Dermis blood vessel endothelial cell (primary cell): Measurements from ENCODE around the gene KREMEN2. TPM values are rescaled to one million over a fixed set of nuclear protein-coding genes. Genes with fewer than 3 reads are reported as not detected.
"Not testable (repeated sequence)": the region's sequence is repeated elsewhere in the genome, so short reads cannot be mapped to it uniquely, and the experiment has no call there.

Source experiments
- DNase-seq: peaks from one replicate; pipeline ENCODE4 v3.0.0; 2010
- total RNA-seq: library from RNA; depleted of rRNA; stranded (reverse); fragments of >200 nt; gene quantifications from 2 replicates; pipeline ENCODE4 v1.2.3, GENCODE V29; 2014

The KREMEN2 gene
- total RNA-seq, 1 donor from 2014 or later, result not detected

DNA sequence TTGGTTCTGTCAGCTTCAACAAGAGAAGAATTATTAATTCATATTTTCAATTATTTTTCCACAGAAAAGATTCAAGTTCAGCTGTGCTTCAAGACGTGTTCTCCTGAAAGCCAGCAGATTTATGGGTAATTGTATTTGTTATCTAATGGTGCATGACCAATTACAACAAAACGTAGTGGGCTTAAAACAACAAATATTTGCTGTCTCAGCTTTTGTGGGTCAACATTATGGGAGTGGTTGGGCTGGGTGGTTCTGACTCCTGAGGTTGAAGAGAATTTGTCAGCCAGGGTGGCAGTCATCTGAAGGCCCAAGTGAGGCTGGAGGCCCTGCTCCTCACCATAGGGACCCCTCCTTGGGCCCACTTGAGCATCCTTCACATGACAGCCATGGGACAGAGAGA lies 24.1 kb upstream of the KREMEN2 start:
- no peak for DNase-seq

DNA sequence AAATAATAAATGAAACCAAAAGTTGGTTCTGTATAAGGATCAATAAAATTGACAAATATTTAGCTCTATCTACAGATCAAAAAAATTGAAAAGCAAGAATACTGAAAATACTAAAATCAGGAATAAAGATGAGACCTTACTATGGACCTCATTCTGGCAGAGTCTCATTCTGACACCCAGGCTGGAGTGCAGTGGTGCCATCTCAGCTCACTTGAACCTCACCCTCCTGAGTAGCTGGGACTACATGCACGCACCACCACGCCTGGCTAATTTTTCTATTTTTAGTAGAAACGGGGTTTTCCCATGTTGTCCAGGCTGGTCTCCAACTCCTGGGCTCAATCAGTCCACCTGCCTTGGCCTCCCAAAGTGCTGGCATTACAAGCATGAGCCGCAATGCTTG lies 22.0 kb upstream of the KREMEN2 start:
- DNase-seq, result no peak

DNA sequence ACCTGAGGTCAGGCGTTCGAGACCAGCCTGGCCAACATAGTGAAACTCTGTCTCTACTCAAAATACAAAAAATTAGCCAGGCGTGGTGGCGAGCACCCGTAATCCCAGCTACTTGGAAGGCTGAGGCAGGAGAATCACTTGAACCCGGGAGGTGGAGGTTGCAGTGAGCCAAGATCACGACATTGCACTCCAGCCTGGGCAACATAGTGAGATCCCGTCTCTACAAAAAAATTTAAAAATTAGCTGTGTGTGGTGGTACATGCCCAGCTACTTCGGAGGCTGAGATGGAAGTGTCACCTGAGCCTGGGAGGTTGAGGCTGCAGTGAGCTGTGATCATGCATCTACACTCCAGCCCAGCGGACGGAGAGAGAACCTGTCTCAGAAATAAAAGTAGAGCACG lies 20.4 kb upstream of the KREMEN2 start:
- not testable (repeated sequence) for DNase-seq

DNA sequence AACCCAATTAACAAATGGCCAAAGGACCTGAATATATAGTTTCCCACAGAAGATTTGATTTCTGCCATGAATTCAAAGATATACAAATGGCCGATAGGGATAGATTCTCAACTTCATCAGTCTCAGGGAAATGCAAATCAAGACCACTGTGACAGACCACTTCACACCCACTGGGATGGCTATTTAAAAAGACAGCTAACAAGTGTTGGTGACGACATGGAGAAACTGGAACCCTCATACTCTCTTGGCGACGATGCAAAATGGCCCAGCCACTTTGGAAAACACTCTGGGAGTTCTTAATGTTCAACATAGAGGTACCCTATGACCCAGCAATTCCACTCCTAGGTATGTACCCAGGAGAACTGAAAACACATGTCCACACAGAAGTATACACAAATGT lies 17.4 kb upstream of the KREMEN2 start:
- no peak for DNase-seq

DNA sequence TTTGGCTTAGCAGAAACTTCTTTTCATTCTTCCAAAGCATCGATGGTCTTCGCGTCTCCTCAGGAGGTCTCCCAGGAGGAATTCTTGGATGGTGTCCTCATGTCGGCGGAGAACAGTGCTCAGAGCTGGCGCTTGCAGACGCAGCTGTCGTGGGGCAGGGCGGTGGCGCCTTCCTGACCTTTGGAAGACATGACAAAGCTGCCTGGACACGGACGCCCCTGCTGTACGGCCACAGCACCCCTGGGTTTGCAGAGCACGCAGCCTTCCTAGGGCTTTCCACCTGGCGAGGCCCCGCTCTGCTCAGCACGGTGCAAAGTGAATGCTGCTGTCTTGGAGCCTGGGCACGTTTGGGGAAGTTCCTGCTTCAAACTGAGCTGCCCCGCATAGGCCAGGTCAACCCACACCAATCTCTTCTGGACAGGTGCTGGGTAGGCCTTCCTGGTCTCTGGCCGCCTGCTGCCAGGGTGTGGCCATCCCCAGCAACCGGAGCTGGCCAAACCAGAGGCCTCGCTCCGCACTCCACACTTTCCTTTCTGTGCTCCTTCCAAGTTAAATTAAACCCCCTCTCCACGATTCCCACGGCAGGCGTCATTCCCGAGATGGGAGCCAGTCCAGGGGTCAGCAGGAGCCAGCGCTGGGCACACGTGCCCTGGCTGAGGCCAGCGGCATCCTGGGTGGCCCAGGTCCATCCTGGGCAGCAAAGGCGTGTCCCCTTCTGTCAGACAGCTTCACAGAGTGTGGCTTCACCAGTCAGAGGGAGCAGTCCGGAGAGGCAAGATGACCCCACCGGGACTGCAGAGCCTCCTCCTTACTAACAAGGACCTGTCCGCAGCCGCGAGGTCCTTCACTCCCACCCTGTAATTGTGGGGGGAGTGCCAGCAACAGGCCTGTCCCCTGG lies 15.0 kb upstream of the KREMEN2 start:
- DNase-seq, result no peak

DNA sequence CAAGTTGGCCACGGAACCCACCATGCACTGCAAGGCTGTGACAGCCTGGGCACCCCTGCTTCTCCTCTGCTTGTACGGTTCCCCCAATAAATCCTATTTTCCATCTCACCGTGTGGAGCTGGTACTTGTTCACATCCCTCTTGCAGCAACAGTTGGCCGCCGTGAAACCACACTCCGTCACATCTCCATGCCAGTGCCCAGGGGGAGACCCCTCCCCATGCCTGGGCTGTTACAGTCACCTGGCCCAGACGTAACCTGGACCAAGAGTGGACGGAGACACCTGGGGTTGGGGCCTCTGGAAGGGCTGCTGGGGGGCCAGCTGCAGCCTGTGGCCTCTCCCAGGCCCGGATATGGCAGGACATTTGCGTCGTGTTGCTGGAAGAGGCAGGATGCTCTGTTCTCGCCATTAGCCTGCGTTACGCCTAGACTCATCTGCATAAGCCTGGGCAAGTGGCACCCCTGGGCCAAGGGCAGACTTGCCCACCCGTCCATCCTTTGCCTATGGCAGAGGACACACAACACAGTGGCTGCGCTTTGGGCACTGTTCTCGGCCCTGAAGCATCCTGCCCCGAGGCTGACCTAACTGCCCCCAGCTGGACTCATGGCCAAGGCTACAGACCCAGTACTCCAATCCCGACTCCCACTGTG lies 14.2 kb upstream of the KREMEN2 start:
- no peak for DNase-seq

DNA sequence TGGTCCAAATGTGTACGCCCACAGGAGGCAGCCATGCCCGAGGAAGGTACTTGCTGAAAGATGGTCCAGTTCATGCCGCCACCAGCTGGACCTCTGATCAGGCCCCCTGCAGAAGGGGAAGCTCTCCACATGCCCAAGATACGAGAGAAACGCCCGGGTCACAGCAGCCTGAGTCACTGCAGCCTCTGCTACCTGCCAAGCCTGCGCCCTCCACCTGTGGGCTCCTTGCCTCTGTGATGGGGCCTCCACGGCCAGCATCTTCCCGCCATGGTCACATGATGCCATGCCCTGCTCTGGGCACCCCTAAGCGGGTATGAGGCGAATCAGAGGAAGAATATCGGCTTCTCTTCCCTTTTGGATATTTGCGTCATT lies 13.7 kb upstream of the KREMEN2 start:
- DNase-seq, result no peak

DNA sequence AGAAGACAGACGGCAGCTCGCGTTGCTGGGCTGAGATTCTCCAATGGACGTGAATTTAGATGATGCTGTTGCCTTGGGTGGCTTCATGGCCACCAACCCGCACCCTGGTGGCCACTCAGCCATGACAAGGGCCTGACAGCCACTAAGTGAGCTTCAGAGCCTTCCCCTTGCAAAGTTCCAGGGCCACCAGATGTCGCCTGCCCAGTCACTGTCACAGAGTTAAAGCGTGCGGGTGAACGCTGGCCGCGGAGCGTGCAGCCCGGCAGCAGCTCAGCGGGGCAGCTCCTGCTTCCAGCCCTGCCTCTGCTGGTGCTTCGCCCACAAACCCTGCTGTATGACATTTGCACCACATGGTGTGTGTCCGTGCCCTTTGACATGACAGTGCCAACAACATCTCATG lies 13.3 kb upstream of the KREMEN2 start:
- DNase-seq, result no peak

DNA sequence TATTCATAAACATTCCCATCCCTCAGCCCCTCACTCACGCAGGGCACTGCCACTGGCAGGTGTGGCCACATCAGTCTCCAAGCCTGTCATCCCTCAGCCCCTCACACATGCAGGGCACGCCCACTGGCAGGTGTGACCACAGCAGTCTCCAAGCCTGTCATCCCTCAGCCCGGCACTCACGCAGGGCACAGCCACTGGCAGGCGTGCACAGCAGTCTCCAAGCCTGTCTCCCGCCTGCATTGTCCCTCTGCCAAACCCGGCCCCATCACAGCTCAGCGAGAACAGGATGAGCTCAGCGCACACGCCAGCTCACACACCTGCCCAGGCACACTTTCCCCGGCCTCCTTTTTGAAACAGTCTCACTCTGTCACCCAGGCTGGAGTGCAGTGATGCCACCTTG lies 11.4 kb upstream of the KREMEN2 start:
- DNase-seq, result no peak

DNA sequence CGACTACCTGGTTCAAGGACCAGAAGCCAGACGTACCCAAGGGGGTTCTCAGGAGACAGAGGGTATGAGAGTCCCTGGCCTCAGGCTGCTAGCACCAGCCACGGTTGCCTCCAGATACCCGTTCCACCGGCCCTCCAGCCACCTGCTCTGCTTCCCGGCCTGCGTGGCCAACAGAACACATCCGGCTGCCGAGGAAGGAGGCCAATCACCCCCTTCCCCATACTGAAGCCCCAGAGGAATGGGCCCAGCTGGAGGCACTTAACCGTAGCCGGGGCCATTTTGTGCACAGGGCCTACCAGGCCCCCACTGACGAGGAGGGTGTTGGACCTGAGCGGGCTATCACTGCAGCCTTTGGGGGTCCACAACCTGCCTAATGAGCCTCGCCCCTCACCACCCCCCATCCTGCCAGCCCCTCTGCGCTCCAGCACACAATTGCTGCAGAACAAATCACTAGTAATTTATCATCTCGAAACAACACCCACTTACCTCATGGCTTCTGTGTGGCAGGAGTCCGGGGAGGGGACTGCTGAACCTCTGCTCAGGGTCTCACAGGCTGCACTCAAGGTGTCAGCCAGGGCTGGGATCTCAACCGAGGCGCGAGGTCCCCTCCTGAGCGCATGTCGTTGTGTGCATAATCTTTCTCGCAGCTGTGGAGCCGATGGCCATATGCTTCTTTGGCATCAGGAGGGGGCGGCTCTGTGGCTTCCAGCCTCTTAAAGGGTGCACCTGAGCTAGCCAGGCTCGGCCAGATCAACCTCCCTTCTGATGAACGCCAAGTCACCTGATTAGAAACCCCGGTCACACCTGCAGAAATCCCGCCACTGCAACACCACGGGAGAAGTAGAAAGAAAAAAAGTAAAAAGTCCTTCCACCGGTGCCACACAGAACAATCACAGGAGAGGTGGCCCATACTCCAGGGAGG lies 10.1 kb upstream of the KREMEN2 start:
- no peak for DNase-seq

DNA sequence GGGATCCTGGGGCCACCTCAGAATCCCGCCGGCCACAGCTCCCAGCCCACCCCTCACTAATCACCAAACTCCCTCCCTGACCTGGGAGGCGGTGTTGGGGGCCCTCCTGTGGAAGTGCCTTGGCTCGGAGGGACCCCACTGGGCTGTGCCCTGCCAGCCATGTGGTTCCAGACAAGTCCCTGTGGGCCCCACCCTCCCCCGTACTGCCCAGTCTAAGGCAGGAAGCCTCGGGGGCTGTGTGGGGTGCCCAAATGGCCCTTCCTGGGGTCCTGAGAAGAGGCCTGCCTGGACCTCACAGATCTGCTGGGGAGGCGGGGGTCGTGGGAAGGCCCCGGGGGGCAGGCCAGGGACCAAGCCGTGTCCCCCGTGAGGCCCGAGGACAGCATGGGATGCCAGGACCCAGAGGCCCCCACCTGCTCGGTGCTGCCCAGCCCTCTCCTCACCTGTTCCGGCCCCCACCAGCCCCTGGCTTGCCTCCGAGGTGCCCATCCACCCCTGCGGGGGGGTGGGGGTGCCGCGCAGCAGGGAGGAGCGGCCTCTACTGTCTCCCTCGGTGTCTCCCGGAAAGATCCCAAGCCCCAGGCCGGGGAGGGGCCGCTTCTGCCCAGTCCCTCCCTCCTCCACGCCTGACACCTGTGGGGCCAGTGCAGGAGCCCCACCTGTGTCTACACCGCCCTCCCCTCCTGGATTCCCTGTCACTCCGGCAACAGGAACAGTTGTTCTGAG lies 9.3 kb upstream of the KREMEN2 start:
- no peak for DNase-seq

DNA sequence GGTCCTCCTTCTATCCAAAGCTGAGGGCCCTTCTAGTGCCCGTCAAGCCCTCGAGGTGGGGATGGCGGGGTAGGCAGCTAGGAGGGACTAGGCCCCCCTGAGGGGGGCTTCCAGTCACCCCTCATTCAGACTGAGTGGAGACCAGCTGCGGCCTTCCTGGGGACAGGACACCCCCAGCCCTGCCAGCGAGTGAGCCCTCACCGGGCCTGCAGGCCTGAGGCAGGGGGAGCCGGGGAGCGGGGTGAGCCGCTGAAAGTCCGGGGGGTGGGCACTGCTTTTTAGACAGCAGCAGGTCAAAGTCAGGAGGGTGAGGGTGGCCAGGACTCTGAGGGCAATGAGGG lies 8.7 kb upstream of the KREMEN2 start:
- no peak for DNase-seq

DNA sequence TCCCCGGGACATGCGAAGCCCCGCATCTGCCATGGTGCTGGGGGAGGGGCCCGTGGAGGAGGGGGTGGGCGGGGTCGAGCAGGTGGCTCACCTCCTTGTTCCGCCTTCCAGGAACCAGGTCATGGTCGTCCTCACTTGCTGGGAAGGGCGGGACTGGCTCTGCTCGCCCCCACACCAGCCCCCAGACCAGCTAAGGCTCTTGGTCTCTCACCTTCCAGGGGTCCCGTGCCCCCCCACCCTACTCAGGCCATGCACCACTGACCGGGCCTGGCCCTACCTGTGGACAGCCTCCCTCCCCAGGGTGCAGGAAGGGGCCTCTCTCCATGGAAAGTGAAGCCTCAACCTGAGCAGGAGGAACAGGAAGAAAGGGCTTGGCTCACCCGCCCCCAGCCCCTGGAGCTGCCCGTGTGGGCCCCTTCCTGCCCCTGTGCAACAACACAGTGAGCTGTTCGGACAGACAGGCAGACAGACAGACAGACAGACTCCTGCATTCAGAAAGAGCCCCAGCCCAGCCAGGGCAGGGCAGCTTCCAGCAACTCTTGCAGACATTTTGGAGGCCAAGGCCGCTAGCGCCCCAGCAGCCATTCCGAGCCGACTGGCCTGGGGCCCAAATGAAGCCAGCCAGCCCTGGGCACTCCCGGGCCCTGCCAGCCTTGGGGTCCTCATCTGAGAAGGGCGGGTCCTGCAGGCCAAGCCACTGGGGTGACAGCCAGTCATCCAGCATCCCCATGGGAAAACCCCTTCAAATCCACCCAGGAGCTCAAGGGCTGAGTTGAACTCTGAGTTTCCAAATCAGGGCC lies 8.1 kb upstream of the KREMEN2 start:
- DNase-seq, result no peak

DNA sequence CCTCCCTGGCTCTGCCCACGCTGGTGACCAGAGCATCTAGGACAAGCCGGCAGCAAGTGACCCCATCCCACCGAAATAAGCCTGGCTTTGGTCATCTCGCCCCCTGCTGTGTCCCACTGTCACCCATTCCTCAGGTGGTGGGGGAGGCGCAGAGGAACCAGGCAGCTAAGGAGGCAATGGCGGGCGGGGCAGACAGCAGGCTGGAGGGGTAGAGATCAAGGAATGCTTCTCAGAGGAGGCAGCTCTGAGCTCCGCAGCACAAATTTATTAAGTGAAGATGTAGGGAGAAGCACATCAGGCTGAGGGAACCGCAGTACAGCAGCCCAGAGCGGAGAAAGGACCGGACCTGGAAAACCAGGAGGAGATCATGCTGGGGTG lies 7.5 kb upstream of the KREMEN2 start:
- no peak for DNase-seq

DNA sequence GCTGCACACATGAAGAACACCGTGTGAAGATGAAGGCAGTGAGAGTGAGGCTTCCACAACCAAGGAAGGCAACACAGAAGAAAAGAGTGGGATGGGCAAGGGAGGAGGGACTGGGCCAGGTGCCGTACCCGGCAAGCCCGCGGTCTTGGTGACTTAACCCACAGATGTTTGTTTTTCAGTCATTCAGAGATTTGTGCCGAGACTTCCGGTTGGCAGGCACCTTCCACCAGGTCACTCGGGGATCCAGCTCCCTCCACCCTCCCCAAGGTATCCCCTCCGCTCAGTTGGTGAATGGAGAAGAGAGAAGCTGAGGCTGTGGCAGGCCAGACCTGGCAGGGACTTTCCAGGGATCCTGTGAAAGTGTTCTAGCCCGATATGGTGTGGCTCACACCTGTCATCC lies 4.9 kb upstream of the KREMEN2 start:
- no peak for DNase-seq

DNA sequence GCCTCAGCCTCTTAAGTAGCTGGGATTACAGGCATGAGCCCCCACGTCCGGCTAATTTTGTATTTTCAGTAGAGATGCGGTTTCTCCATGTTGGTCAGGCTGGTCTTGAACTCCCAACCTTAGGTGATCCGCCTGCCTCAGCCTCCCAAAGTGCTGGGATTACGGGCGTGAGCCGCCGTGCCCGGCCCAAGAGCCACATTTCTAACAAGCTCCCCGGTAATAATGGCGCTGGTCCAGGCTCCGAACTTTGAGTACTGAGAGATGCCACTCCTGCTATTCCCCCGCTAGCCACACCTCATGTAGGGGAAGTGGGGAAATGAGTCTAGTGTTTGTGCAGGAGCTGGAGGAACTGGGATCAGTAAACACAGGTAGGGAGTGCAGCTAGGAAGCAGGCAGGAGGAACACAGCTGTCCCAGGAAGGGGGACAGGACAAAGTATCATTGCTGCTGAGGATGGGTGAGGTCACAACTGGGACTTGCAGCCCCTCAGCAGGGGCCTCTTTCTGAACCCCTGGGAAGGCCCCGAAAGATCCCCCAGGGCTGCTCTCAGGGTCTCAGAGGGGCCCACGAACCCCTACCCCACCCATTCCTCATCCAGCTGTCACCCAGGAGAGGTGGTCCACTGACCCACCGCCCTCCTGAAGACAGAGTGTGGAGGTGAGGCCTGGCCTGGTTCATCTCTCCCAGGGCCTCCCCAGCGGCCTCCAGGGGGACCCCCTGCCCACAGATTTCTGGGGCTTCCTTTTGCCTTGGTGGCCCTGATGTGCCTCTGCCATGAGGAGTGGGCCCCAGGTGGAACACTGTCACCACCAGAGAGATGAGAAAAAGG lies 3.7 kb upstream of the KREMEN2 start:
- no peak for DNase-seq

DNA sequence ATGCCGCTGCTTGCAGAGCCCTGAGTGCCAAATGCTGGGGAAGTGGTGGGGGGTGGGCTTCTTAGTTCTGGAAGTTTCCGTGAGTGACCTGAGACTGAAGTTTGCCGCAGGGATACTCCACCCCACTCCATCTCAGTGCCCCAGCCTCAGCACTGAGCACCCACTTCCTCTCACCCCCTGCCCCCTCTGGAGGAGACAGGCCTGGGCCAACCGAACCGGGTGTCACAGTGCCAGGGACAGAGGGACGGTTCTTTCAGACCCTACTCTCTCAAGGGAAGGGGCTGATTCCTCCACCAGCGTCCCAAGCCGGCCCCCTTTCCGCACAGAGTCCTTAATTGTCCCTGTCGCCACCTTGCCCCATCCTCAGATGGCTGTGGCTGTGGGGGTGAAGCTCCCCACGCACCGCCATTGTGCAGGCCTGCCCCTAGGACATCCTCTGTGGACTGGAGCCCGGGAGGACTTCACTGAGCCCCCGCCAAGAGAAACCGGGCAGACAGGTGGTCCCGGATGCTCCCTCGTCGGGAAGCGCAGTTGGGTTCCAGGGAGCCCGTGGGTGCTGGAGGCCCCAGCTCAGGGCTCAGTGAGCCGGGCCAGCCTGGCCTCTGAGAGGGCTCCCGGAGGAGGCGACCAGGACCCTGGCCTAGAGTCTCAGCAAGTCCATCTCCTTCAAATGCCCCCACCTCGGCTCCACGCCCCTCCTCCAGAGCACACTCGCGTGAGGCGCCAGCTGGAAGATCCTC lies 1.6 kb upstream of the KREMEN2 start:
- DNase-seq, result no peak

DNA sequence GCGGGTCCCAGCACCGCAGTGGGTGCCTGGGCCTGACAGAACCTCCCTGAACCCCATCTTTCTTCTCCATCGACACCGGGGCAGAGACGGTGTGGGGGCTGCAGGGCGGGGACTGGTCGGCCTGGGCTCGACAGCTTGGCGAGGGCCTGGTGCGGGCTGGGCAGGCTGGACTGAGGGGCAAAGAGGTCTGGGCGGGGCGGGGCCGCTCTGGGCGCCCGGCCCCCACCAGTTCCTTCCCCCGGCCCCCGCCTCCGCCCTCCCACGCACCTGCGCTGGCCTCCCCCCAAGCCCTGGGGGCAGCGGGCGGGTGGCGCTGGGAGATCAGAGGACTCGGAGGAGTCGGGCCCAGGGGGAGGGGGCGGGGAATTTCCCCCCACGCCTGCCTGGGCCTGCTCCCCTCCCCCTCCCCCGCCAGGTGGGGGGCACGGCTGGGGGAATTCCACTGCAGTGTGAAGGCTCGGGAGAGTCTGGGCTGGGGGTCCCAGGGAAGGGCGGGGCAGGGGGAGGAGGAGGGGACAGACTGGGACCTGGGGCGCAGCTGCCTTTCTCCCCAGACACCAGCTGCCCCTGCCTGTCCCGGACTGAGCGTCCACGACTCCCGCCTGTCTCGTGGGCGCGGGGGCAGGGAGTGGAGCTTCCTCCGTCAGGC lies 877 bp upstream of the KREMEN2 start:
- DNase-seq, result no peak

DNA sequence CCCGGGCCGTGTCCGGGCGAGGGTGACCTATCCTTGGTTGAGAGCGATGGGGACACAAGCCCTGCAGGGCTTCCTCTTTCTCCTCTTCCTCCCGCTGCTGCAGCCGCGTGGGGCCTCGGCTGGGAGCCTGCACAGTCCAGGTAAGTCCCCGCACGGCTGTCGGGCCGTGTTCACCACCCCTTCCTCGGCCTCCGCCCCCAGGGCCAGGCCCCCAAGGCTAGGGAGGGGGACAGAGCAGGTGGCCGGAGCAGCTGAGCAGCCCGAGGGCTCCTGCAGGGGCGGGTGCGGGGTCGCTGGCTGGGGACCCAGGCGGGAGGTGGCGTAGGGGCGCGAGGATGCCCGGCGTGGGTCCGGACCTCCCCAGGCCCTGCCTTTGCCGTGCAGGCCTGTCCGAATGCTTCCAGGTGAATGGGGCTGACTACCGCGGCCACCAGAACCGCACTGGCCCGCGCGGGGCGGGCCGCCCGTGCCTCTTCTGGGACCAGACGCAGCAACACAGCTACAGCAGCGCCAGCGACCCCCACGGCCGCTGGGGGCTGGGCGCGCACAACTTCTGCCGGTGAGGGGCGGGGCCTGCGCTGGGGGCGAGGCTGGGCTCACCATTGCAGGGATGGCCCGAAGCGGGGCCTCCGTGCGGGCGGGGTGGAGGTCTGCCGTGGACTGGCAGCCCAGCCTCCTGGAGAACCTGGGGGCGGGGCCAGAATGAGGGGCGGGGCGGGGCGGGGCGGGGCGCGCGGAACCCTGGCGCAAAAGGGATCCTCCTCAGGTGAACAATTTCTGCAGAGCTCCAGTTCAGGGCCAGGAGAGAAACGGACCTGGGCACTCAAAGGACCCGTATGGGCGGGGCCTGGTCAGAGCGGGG lies 631 bp downstream of the KREMEN2 start:
- no peak for DNase-seq
